ENCODE data around the gene C10orf120.

Gene C10orf120

GRCh38 chr10:122699796-122700455 lies at the start of gene C10orf120:
Gene C10orf120, minus strand, starts transcription at chr10:122699846. Its CDS starts 56 bp downstream, at chr10:122699790.
- DNase-seq, result no peak

- DNase-seq, result no peak
Measured at GRCh38 chr10:122748496-122748895, 48.9 kb upstream of the C10orf120 start.

GRCh38 chr10:122746408-122746807 lies 46.8 kb upstream of the C10orf120 start:
- DNase-seq, result no peak

- no peak for DNase-seq
Measured at GRCh38 chr10:122744257-122744656, 44.6 kb upstream of the C10orf120 start.

GRCh38 chr10:122740640-122741039 lies 41.0 kb upstream of the C10orf120 start:
- no peak for DNase-seq

GRCh38 chr10:122738031-122738430 lies 38.4 kb upstream of the C10orf120 start:
- DNase-seq, result no peak

GRCh38 chr10:122733931-122734665 lies 34.5 kb upstream of the C10orf120 start:
- no peak for DNase-seq

- no peak for DNase-seq
Measured at GRCh38 chr10:122733443-122733842, 33.8 kb upstream of the C10orf120 start.

GRCh38 chr10:122730238-122730637 lies 30.6 kb upstream of the C10orf120 start:
- no peak for DNase-seq

- DNase-seq, result no peak
Measured at GRCh38 chr10:122729126-122729525, 29.5 kb upstream of the C10orf120 start.

GRCh38 chr10:122727426-122727825 lies 27.8 kb upstream of the C10orf120 start:
- no peak for DNase-seq

GRCh38 chr10:122725768-122726167 lies 26.1 kb upstream of the C10orf120 start:
- no peak for DNase-seq

GRCh38 chr10:122725006-122725405 lies 25.4 kb upstream of the C10orf120 start:
- DNase-seq, result no peak

- no peak for DNase-seq
Measured at GRCh38 chr10:122721111-122721510, 21.5 kb upstream of the C10orf120 start.

GRCh38 chr10:122716025-122716424 lies 16.4 kb upstream of the C10orf120 start:
- no peak for DNase-seq

GRCh38 chr10:122715576-122715975 lies 15.9 kb upstream of the C10orf120 start:
- no peak for DNase-seq

- no peak for DNase-seq
Measured at GRCh38 chr10:122713091-122713885, 13.6 kb upstream of the C10orf120 start.

- DNase-seq, result no peak
Measured at GRCh38 chr10:122710576-122710975, 10.9 kb upstream of the C10orf120 start.

- DNase-seq, result no peak
Measured at GRCh38 chr10:122709971-122710370, 10.3 kb upstream of the C10orf120 start.

GRCh38 chr10:122707535-122707934 lies 7.9 kb upstream of the C10orf120 start:
- DNase-seq, result no peak

GRCh38 chr10:122706947-122707346 lies 7.3 kb upstream of the C10orf120 start:
- DNase-seq, result no peak

GRCh38 chr10:122706467-122706866 lies 6.8 kb upstream of the C10orf120 start:
- DNase-seq, result no peak
